Measurements from ENCODE around the gene GRAP2. TPM values are rescaled to one million over a fixed set of nuclear protein-coding genes. Genes with fewer than 3 reads are reported as not detected.

The GRAP2 gene
- total and polyA plus RNA-seq, 2 experiments from 2014 or later: 0.42 TPM; not detected in 1

DNA sequence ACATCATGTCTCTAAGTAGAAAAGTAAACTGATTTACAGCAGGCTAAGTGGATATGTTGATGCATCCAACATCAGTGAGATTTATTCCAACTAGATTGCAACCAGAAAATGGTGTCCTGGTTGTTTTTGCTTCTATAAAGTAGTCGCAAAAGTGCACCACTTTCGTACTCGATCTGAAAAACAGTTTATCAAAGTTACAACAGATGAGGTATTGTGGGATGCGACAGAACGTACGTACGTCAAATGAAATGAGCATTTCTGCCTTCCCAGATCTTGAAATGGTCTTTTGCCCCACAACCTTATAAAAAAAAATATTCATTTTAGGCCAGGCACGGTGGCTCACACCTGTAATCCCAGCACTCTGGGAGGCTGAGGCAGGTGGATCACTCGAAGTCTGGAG lies 13.7 kb downstream of the GRAP2 start:
- Histone ChIP-seq H4K20me1 (replicated peaks; ENCODE audit: insufficient read depth) (no peaks in the 10 kb centered on the region), H2AFZ (no peak overlapping the region), H3K27ac (ENCODE audit: low read depth) (no peak overlapping the region), H3K4me2 (no peak overlapping the region), H3K4me3 (no peak overlapping the region), H3K79me2 (replicated peaks; ENCODE audit: insufficient read depth) (no peaks in the 10 kb centered on the region), H3K36me3 (ENCODE audit: insufficient read depth) (no peaks in the 10 kb centered on the region), H3F3A (replicated peaks; ENCODE audit: low read depth) (no peaks in the 10 kb centered on the region), H3K27me3 (ENCODE audit: insufficient read depth) (no peaks in the 10 kb centered on the region), H3K9me2 (ENCODE audit: insufficient read depth) (no peaks in the 10 kb centered on the region), H3K4me1 (ENCODE audit: insufficient read depth) (peaks cover 15% of the 10 kb centered on the region)
- no peaks in the 10 kb centered on the region for H3K36me3 Mint-ChIP-seq (ENCODE audit: low read depth)
- DNase-seq (ENCODE audit: low spot score) (no peak), ATAC-seq (no peak)
- no peaks in the 10 kb centered on the region for H3K9me3 Mint-ChIP-seq
- no peak overlapping the region for H3K4me3 Mint-ChIP-seq
- H3K27me3 Mint-ChIP-seq (ENCODE audit: insufficient read depth, low read depth, poor library complexity): peaks cover 4% of the 10 kb centered on the region
- H3K4me1 Mint-ChIP-seq: peaks cover 19% of the 10 kb centered on the region
- H3K27ac Mint-ChIP-seq: no peak overlapping the region
- TF ChIP-seq EZH2 (IDR thresholded peaks at IDR 0.05; ENCODE audit: low read depth, unreplicated experiment) (no peak), ZNF114 (CRISPR knock-in tag; IDR thresholded peaks at IDR 0.05) (no peak), NANOG (IDR thresholded peaks at IDR 0.05; ENCODE audit: borderline replicate concordance) (no peak), ZNF331 (CRISPR knock-in tag; IDR thresholded peaks at IDR 0.05; ENCODE audit: low read depth) (no peak), EZH2phosphoT487 (IDR thresholded peaks at IDR 0.05; ENCODE audit: unreplicated experiment) (no peak), STAT1 (IDR thresholded peaks at IDR 0.05; ENCODE audit: unreplicated experiment) (no peak), CREB1 (CRISPR knock-in tag; IDR thresholded peaks at IDR 0.05; ENCODE audit: low read depth) (no peak), POLR2AphosphoS5 (IDR thresholded peaks at IDR 0.05; ENCODE audit: low read depth) (no peak), JUNB (IDR thresholded peaks at IDR 0.05; ENCODE audit: unreplicated experiment) (no peak)
- TF ChIP-seq, protein P1, sequence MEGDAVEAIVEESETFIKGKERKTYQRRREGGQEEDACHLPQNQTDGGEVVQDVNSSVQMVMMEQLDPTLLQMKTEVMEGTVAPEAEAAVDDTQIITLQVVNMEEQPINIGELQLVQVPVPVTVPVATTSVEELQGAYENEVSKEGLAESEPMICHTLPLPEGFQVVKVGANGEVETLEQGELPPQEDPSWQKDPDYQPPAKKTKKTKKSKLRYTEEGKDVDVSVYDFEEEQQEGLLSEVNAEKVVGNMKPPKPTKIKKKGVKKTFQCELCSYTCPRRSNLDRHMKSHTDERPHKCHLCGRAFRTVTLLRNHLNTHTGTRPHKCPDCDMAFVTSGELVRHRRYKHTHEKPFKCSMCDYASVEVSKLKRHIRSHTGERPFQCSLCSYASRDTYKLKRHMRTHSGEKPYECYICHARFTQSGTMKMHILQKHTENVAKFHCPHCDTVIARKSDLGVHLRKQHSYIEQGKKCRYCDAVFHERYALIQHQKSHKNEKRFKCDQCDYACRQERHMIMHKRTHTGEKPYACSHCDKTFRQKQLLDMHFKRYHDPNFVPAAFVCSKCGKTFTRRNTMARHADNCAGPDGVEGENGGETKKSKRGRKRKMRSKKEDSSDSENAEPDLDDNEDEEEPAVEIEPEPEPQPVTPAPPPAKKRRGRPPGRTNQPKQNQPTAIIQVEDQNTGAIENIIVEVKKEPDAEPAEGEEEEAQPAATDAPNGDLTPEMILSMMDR (conservative IDR thresholded peaks at IDR 0.05; ENCODE audit: low read depth in 2 of 2): no peak
- TF ChIP-seq, protein P2, sequence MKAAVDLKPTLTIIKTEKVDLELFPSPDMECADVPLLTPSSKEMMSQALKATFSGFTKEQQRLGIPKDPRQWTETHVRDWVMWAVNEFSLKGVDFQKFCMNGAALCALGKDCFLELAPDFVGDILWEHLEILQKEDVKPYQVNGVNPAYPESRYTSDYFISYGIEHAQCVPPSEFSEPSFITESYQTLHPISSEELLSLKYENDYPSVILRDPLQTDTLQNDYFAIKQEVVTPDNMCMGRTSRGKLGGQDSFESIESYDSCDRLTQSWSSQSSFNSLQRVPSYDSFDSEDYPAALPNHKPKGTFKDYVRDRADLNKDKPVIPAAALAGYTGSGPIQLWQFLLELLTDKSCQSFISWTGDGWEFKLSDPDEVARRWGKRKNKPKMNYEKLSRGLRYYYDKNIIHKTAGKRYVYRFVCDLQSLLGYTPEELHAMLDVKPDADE (IDR thresholded peaks at IDR 0.05): no peak
- TF ChIP-seq, protein P3, sequence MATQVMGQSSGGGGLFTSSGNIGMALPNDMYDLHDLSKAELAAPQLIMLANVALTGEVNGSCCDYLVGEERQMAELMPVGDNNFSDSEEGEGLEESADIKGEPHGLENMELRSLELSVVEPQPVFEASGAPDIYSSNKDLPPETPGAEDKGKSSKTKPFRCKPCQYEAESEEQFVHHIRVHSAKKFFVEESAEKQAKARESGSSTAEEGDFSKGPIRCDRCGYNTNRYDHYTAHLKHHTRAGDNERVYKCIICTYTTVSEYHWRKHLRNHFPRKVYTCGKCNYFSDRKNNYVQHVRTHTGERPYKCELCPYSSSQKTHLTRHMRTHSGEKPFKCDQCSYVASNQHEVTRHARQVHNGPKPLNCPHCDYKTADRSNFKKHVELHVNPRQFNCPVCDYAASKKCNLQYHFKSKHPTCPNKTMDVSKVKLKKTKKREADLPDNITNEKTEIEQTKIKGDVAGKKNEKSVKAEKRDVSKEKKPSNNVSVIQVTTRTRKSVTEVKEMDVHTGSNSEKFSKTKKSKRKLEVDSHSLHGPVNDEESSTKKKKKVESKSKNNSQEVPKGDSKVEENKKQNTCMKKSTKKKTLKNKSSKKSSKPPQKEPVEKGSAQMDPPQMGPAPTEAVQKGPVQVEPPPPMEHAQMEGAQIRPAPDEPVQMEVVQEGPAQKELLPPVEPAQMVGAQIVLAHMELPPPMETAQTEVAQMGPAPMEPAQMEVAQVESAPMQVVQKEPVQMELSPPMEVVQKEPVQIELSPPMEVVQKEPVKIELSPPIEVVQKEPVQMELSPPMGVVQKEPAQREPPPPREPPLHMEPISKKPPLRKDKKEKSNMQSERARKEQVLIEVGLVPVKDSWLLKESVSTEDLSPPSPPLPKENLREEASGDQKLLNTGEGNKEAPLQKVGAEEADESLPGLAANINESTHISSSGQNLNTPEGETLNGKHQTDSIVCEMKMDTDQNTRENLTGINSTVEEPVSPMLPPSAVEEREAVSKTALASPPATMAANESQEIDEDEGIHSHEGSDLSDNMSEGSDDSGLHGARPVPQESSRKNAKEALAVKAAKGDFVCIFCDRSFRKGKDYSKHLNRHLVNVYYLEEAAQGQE (IDR thresholded peaks at IDR 0.05; ENCODE audit: unreplicated experiment): no peak
- TF ChIP-seq, protein P4, sequence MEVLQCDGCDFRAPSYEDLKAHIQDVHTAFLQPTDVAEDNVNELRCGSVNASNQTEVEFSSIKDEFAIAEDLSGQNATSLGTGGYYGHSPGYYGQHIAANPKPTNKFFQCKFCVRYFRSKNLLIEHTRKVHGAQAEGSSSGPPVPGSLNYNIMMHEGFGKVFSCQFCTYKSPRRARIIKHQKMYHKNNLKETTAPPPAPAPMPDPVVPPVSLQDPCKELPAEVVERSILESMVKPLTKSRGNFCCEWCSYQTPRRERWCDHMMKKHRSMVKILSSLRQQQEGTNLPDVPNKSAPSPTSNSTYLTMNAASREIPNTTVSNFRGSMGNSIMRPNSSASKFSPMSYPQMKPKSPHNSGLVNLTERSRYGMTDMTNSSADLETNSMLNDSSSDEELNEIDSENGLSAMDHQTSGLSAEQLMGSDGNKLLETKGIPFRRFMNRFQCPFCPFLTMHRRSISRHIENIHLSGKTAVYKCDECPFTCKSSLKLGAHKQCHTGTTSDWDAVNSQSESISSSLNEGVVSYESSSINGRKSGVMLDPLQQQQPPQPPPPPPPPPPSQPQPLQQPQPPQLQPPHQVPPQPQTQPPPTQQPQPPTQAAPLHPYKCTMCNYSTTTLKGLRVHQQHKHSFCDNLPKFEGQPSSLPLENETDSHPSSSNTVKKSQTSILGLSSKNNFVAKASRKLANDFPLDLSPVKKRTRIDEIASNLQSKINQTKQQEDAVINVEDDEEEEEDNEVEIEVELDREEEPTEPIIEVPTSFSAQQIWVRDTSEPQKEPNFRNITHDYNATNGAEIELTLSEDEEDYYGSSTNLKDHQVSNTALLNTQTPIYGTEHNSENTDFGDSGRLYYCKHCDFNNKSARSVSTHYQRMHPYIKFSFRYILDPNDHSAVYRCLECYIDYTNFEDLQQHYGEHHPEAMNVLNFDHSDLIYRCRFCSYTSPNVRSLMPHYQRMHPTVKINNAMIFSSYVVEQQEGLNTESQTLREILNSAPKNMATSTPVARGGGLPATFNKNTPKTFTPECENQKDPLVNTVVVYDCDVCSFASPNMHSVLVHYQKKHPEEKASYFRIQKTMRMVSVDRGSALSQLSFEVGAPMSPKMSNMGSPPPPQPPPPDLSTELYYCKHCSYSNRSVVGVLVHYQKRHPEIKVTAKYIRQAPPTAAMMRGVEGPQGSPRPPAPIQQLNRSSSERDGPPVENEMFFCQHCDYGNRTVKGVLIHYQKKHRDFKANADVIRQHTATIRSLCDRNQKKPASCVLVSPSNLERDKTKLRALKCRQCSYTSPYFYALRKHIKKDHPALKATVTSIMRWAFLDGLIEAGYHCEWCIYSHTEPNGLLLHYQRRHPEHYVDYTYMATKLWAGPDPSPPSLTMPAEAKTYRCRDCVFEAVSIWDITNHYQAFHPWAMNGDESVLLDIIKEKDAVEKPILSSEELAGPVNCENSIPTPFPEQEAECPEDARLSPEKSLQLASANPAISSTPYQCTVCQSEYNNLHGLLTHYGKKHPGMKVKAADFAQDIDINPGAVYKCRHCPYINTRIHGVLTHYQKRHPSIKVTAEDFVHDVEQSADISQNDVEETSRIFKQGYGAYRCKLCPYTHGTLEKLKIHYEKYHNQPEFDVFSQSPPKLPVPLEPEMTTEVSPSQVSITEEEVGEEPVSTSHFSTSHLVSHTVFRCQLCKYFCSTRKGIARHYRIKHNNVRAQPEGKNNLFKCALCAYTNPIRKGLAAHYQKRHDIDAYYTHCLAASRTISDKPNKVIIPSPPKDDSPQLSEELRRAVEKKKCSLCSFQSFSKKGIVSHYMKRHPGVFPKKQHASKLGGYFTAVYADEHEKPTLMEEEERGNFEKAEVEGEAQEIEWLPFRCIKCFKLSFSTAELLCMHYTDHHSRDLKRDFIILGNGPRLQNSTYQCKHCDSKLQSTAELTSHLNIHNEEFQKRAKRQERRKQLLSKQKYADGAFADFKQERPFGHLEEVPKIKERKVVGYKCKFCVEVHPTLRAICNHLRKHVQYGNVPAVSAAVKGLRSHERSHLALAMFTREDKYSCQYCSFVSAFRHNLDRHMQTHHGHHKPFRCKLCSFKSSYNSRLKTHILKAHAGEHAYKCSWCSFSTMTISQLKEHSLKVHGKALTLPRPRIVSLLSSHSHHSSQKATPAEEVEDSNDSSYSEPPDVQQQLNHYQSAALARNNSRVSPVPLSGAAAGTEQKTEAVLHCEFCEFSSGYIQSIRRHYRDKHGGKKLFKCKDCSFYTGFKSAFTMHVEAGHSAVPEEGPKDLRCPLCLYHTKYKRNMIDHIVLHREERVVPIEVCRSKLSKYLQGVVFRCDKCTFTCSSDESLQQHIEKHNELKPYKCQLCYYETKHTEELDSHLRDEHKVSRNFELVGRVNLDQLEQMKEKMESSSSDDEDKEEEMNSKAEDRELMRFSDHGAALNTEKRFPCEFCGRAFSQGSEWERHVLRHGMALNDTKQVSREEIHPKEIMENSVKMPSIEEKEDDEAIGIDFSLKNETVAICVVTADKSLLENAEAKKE (CRISPR knock-in tag; IDR thresholded peaks at IDR 0.05): no peak
